Right lobe of liver (tissue), 4 donors: ENCODE data around the gene RHCG.

Experiments
- POLR2A ChIP-seq: fragments of 450-650 bp; IDR thresholded peaks from one replicate; pipeline ENCODE4 v1.6.1; 2017; ENCODE audit warnings: antibody characterized with exemption, mild to moderate bottlenecking
- TF ChIP-seq, protein P1 (sequence below), 4 donors: fragments of 200-600 bp in 3 of 4; fragments of 450-650 bp in 1 of 4; IDR thresholded peaks; one replicate each; pipeline versions ENCODE4 v1.5.1 to v1.8.0; 2016 to 2022; ENCODE audit warnings: antibody characterized with exemption in 4 of 4, mild to moderate bottlenecking in 2 of 4
- donor health status: DM: no; HTN: no; CAD: no.
- donor health status: DM: no; HTN: no; CAD: no.
- donor health status: DM: no; HTN: yes; CAD: no.

- TF ChIP-seq, protein P1, sequence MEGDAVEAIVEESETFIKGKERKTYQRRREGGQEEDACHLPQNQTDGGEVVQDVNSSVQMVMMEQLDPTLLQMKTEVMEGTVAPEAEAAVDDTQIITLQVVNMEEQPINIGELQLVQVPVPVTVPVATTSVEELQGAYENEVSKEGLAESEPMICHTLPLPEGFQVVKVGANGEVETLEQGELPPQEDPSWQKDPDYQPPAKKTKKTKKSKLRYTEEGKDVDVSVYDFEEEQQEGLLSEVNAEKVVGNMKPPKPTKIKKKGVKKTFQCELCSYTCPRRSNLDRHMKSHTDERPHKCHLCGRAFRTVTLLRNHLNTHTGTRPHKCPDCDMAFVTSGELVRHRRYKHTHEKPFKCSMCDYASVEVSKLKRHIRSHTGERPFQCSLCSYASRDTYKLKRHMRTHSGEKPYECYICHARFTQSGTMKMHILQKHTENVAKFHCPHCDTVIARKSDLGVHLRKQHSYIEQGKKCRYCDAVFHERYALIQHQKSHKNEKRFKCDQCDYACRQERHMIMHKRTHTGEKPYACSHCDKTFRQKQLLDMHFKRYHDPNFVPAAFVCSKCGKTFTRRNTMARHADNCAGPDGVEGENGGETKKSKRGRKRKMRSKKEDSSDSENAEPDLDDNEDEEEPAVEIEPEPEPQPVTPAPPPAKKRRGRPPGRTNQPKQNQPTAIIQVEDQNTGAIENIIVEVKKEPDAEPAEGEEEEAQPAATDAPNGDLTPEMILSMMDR (IDR thresholded peaks at IDR 0.05) = peak; percentile 29 to 60 (median 46)
- TF ChIP-seq POLR2A = no peak
These were observed 1.3 kb downstream of the RHCG start for GRCh38 chr15:89494941-89495637.
